22Rv1 (cell line): ENCODE results near the gene ADH4.

ENCODE experiments used
- ZFX ChIP-seq: fragments of 450-650 bp; IDR thresholded peaks from 2 replicates; pipeline ENCODE4 v1.6.1; 2017; ENCODE audit warnings: antibody characterized with exemption, borderline replicate concordance
- TF ChIP-seq, protein P1 (sequence below): fragments of 450-650 bp; IDR thresholded peaks from 2 replicates; pipeline ENCODE4 v1.5.1; 2017; ENCODE audit warnings: mild to moderate bottlenecking

DNA sequence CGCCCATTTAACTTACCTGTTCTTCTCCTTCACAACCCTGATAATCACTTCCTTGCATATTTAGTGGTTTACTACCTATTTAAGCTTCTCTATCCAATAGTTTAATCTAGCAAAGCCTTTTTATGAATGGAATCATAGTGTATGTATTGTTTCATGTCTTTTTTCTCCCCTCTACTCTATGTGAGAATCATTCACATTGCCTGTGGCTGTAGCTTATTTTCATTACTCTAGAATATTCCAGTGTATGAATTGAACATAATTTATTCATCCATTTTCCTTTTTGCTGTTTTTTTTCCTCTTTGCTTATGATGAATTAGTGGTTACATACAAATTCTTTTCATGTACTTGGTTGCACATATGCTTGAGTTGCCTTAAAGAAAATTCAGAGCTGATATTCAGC lies 490 bp upstream of the ADH4 start:
- TF ChIP-seq, protein P1, sequence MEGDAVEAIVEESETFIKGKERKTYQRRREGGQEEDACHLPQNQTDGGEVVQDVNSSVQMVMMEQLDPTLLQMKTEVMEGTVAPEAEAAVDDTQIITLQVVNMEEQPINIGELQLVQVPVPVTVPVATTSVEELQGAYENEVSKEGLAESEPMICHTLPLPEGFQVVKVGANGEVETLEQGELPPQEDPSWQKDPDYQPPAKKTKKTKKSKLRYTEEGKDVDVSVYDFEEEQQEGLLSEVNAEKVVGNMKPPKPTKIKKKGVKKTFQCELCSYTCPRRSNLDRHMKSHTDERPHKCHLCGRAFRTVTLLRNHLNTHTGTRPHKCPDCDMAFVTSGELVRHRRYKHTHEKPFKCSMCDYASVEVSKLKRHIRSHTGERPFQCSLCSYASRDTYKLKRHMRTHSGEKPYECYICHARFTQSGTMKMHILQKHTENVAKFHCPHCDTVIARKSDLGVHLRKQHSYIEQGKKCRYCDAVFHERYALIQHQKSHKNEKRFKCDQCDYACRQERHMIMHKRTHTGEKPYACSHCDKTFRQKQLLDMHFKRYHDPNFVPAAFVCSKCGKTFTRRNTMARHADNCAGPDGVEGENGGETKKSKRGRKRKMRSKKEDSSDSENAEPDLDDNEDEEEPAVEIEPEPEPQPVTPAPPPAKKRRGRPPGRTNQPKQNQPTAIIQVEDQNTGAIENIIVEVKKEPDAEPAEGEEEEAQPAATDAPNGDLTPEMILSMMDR: no peak
- no peak for TF ChIP-seq ZFX
